ENCODE results near the gene CUTA. TPM values are rescaled to one million over a fixed set of nuclear protein-coding genes. Genes with fewer than 3 reads are reported as not detected.

CUTA gene
- total RNA-seq = 100 to 1,000 TPM; 190 to 198 TPM

DNA sequence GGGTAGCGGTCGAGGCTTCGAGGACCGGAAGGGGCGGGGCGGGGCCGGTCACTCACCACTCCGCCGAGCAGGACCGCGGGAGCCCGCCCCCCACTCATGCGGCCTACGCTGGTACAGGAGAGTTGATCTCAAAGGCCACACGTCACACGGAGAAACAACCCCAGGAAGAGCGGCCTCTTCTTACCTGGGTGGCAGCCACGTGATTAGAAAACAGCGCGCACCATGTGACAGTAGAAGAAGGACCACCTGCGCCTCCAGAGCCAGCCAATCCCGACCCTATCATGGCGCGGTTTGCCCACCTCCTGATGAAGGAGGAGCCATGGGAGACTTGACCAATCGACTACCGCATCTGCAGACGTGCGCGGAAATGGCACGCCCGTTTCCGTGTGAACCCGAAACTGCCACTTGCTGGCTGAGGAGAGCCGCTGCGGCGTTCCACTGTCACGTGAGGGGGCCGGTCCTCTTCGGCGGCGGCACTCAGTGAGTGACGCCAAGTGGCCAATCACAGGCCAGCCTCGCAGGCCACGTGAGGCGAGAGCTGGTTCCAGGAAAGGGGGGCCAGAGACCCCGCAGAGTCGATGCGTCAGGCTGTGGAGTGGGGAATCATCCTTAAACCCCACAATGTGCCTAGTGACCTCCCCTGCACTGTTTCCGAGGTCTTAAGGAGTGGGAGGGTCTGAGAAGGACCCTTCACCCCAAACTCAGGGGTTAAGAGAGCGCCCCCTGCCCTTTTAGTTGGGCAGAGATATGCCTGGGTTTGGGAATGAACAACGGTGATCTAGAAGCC, at the start of gene CUTA:
TSS of gene CUTA (minus strand) at position 205 of the 787 bp plus-strand sequence. CDS start at position 98, 107 bp downstream.
- Mint-ChIP-seq H3K27ac (peak within 1 kb of the TSS; percentile 99), H3K4me1 (ENCODE audit: low read depth) (peaks cover 56% of the 10 kb centered on the region), H3K27me3 (no peaks in the 10 kb centered on the region), H3K4me3 (peak within 1 kb of the TSS; percentile 94), H3K9me3 (no peaks in the 10 kb centered on the region), H3K36me3 (peaks cover 28% of the 10 kb centered on the region)
- intact Hi-C loops (cut with micrococcal nuclease) = loop anchor here (1.0 to 10.0 kb wide), 12 partner anchors 8 to 1223 kb away; partner anchors contain the start of genes BRD2, GPSM3, KIFC1 and PBX2
- DNase-seq = peak; percentile 100
- ChIA-PET CTCF (interaction anchor here (0.9 to 1.7 kb wide), 7 partner anchors 11 to 168 kb away, joined by 3 to 9 read pairs (median 4); no protein-coding TSS in a partner anchor), POLR2A (interaction anchor here (0.8 to 3.5 kb wide), 6 partner anchors 8 to 446 kb away, joined by 3 to 24 read pairs (median 3); partner anchors contain the start of genes KIFC1, ZBTB22 and ZBTB9)

DNA sequence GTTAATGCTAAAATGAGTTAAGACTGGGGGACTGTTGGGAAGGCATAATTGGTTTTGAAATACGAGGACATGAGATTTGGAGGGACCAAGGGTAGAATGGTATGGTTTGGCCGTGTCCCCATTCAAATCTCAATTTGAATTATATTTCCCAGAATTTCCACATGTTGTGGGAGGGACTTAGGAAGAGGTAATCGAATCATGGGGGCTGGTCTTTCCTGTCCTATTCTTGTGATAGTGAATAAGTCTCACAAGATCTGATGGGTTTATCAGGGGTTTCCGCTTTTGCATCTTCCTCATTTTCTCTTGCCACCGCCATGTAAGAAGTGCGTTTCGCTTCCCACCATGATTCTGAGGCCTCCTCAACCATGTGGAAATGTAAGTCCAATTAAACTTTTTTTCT, 49.2 kb upstream of the CUTA start:
- Mint-ChIP-seq H3K27me3 (no peaks in the 10 kb centered on the region), H3K36me3 (no peaks in the 10 kb centered on the region), H3K9me3 (no peaks in the 10 kb centered on the region), H3K4me3 (no peak overlapping the region), H3K27ac (no peak overlapping the region), H3K4me1 (ENCODE audit: low read depth) (no peaks in the 10 kb centered on the region)
- intact Hi-C loops (cut with micrococcal nuclease) = no loop called here
- no peak for DNase-seq
- ChIA-PET CTCF (interaction anchor here (1.1 kb wide), 1 partner anchor 28 kb away, joined by 4 read pairs; no protein-coding TSS in a partner anchor), POLR2A (interaction anchor here (0.6 kb wide), 1 partner anchor 81 kb away, joined by 3 read pairs; no protein-coding TSS in a partner anchor)

DNA sequence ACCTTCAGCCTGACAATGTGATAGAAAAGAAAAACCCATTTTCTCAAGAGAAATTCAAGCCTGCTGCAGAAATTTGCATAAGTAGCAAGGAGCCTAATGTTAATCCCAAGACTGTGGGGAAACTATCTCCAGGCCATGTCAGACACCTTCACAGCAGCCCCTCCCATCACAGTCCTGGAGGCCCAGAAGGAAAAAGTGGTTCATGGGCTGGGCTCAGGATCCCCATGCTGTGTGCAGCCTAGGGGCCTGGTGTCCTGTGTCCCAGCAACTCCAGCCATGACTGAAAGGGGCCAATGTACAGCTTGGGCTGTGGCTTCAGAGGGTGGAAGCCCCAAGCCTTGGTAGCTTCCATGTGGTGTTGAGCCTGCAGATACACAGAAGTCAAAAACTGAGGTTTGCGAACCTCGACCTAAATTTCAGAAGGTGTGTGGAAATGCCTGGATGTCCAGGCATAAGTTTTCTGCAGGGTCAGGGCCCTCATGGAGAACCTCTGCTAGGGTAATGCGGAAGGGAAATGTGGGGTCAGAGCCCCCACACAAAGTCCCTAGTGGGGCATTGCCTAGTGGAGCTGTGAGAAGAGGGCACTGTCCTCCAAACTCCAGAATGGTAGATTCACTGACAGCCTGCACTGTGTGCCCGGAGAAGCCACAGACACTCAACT, 48.3 kb upstream of the CUTA start:
- ChIA-PET POLR2A (interaction anchor here (0.6 kb wide), 1 partner anchor 82 kb away, joined by 3 read pairs; no protein-coding TSS in a partner anchor), CTCF (interaction anchor here (1.1 kb wide), 1 partner anchor 29 kb away, joined by 4 read pairs; no protein-coding TSS in a partner anchor)
- Mint-ChIP-seq H3K36me3 (no peaks in the 10 kb centered on the region), H3K27me3 (no peaks in the 10 kb centered on the region), H3K4me1 (ENCODE audit: low read depth) (no peaks in the 10 kb centered on the region), H3K4me3 (no peak overlapping the region), H3K27ac (no peak overlapping the region), H3K9me3 (no peaks in the 10 kb centered on the region)
- no peak for DNase-seq
- intact Hi-C loops (cut with micrococcal nuclease) = no loop called here

GRCh38 chr6:33459226-33459625, 41.3 kb upstream of the CUTA start:
- H3K27me3 Mint-ChIP-seq = no peaks in the 10 kb centered on the region
- POLR2A ChIA-PET = no interaction called here

GRCh38 chr6:33458676-33459075, 40.8 kb upstream of the CUTA start:
- no peaks in the 10 kb centered on the region for H3K9me3 Mint-ChIP-seq
- H3K4me1 Mint-ChIP-seq (ENCODE audit: low read depth) = peaks cover 25% of the 10 kb centered on the region
- DNase-seq = no peak
- no peaks in the 10 kb centered on the region for H3K27me3 Mint-ChIP-seq
- CTCF ChIA-PET = interaction anchor here (0.9 kb wide), 1 partner anchor 242 kb away, joined by 4 read pairs; no protein-coding TSS in a partner anchor
- H3K27ac Mint-ChIP-seq = no peak overlapping the region
- intact Hi-C loops (cut with micrococcal nuclease) = no loop called here
- no peak overlapping the region for H3K4me3 Mint-ChIP-seq
- POLR2A ChIA-PET = no interaction called here
- peaks cover 21% of the 10 kb centered on the region for H3K36me3 Mint-ChIP-seq

More at GRCh38 chr6:33459226-33459625, 41.3 kb upstream of the CUTA start:
- no peak overlapping the region for H3K4me3 Mint-ChIP-seq
- no peaks in the 10 kb centered on the region for H3K9me3 Mint-ChIP-seq
- H3K27ac Mint-ChIP-seq = no peak overlapping the region
- H3K4me1 Mint-ChIP-seq (ENCODE audit: low read depth) = peaks cover 24% of the 10 kb centered on the region
- peaks cover 21% of the 10 kb centered on the region for H3K36me3 Mint-ChIP-seq
- no peak for DNase-seq
- intact Hi-C loops (cut with micrococcal nuclease) = no loop called here
- CTCF ChIA-PET = interaction anchor here (0.9 kb wide), 1 partner anchor 241 kb away, joined by 4 read pairs; no protein-coding TSS in a partner anchor

- no peaks in the 10 kb centered on the region for H3K27me3 Mint-ChIP-seq
- ChIA-PET CTCF (no interaction called here), POLR2A (no interaction called here)
- no peaks in the 10 kb centered on the region for H3K9me3 Mint-ChIP-seq
- H3K36me3 Mint-ChIP-seq = peaks cover 24% of the 10 kb centered on the region
- peak overlapping the region; percentile 8 for H3K4me3 Mint-ChIP-seq
- DNase-seq = no peak
- H3K27ac Mint-ChIP-seq = no peak overlapping the region
- intact Hi-C loops (cut with micrococcal nuclease) = no loop called here
- peaks cover 34% of the 10 kb centered on the region for H3K4me1 Mint-ChIP-seq (ENCODE audit: low read depth)
Observed at GRCh38 chr6:33456156-33456555, 38.2 kb upstream of the CUTA start.

- Mint-ChIP-seq H3K4me1 (ENCODE audit: low read depth) (peaks cover 34% of the 10 kb centered on the region), H3K27me3 (no peaks in the 10 kb centered on the region), H3K9me3 (no peaks in the 10 kb centered on the region), H3K27ac (peak overlapping the region; percentile 74), H3K4me3 (peak overlapping the region; percentile 92), H3K36me3 (peaks cover 24% of the 10 kb centered on the region)
- intact Hi-C loops (cut with micrococcal nuclease) = loop anchor here (2.0 kb wide), 2 partner anchors 24 to 116 kb away; no protein-coding TSS in a partner anchor
- CTCF ChIA-PET = interaction anchor here (1.1 to 2.4 kb wide), 5 partner anchors 29 to 316 kb away, joined by 3 to 7 read pairs (median 7); no protein-coding TSS in a partner anchor
- POLR2A ChIA-PET = interaction anchor here (0.7 to 2.2 kb wide), 11 partner anchors 9 to 257 kb away, joined by 3 to 13 read pairs (median 4); partner anchors contain the start of genes CUTA, KIFC1, RPS18 and UQCC2
- no peak for DNase-seq
Observed at GRCh38 chr6:33455051-33455450, 37.1 kb upstream of the CUTA start.

DNA sequence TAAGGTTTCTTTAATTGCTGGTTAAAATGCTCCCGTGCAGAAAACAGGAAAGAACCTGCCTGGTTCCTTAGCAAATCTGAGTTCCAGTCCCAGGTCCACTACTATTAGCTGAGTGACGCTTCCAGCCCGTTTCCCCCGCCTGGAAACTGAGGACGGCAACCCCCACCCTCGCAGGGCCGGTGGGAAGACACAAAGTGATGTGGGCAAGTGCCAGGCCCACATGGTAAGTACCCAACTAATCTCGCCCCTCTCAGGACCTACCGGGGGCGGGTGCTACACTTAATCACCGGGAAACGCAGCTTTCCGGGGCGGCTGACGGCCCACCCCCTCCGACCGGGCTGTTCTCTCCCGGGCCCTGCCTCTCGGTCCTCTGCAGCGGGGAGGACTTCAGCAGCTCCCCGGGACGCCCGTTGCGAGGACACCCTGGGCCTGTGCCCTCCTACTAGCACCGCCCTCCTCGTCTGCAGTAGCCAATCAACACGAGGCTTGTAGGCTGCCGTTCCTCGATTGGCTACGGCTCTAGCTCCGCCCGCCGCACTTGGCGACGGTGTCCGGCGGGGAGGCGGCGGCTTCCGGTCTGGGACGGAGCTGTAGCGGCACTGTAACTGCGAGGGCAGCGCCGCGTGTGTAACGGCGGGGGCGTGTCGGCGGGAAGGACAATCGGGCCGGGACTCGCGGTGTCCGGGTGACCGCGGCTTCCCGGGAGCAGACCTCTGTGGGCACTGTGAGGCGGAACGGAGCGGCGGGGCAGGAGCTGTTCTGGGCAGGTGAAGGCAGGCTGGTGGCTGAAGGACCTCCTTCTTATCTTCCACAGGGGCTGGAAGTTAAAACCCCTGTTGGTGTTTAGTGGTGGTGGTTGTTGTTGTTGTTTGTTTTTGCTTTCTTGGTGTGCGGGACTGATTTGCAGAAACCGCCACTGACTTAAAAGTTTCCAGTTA, 36.4 kb upstream of the CUTA start, which contains the start of gene ZBTB9:
TSS of gene ZBTB9 (plus strand) at position 568 of the 938 bp plus-strand sequence. CDS start 525 bp downstream, outside the sequence.
- Mint-ChIP-seq H3K4me1 (ENCODE audit: low read depth) (peaks cover 34% of the 10 kb centered on the region), H3K36me3 (peaks cover 24% of the 10 kb centered on the region), H3K9me3 (no peaks in the 10 kb centered on the region), H3K27ac (peak within 1 kb of the TSS; percentile 74), H3K27me3 (no peaks in the 10 kb centered on the region), H3K4me3 (peak within 1 kb of the TSS; percentile 92)
- peak; percentile 97 for DNase-seq
- ChIA-PET POLR2A (interaction anchor here (0.7 to 2.2 kb wide), 15 partner anchors 8 to 257 kb away, joined by 3 to 13 read pairs (median 4); partner anchors contain the start of genes CUTA, KIFC1, RPS18 and UQCC2), CTCF (interaction anchor here (0.6 to 2.4 kb wide), 12 partner anchors 9 to 317 kb away, joined by 3 to 7 read pairs (median 4); partner anchors contain the start of gene ZBTB22)
- intact Hi-C loops (cut with micrococcal nuclease) = loop anchor here (1.0 to 2.0 kb wide), 4 partner anchors 23 to 125 kb away; no protein-coding TSS in a partner anchor

- POLR2A ChIA-PET = interaction anchor here (0.7 to 2.2 kb wide), 7 partner anchors 12 to 130 kb away, joined by 3 to 13 read pairs (median 6); partner anchors contain the start of gene CUTA
- Mint-ChIP-seq H3K4me1 (ENCODE audit: low read depth) (peaks cover 34% of the 10 kb centered on the region), H3K9me3 (no peaks in the 10 kb centered on the region), H3K4me3 (peak overlapping the region; percentile 92), H3K27ac (peak overlapping the region; percentile 74), H3K36me3 (peaks cover 28% of the 10 kb centered on the region), H3K27me3 (no peaks in the 10 kb centered on the region)
- DNase-seq = no peak
- CTCF ChIA-PET = interaction anchor here (0.9 to 2.4 kb wide), 8 partner anchors 8 to 257 kb away, joined by 3 to 7 read pairs (median 6); no protein-coding TSS in a partner anchor
- intact Hi-C loops (cut with micrococcal nuclease) = loop anchor here (1.0 to 2.0 kb wide), 4 partner anchors 23 to 126 kb away; no protein-coding TSS in a partner anchor
Observed at GRCh38 chr6:33453393-33454008, 35.6 kb upstream of the CUTA start.

DNA sequence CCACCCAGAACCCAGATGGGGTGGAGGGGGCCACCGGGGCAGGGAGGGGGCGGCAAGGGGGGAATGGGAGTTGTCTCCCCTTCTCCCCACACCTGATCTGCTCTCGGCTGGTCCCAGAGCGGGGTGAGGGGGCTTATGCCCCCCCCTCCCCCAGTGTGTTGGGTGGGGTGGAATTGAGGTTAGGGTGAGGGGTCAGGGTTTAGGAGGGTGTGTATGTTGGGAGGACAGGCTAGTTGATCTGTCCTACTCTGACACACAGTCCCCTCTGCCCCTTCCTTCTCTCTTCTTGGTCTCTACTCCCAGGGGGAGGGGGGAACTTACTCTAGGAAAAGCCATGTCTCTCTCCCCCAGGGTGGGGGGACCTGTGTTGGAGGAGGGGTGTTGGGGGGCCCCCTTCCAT, 34.6 kb upstream of the CUTA start:
- intact Hi-C loops (cut with micrococcal nuclease) = no loop called here
- Mint-ChIP-seq H3K27ac (no peak overlapping the region), H3K4me3 (no peak overlapping the region), H3K4me1 (ENCODE audit: low read depth) (peaks cover 34% of the 10 kb centered on the region), H3K36me3 (peaks cover 34% of the 10 kb centered on the region), H3K9me3 (no peaks in the 10 kb centered on the region), H3K27me3 (no peaks in the 10 kb centered on the region)
- ChIA-PET POLR2A (no interaction called here), CTCF (interaction anchor here (1.7 kb wide), 1 partner anchor 23 kb away, joined by 6 read pairs; no protein-coding TSS in a partner anchor)
- DNase-seq = no peak

Measured in activated CD4-positive, alpha-beta memory T cell treated with anti-CD3 and anti-CD28 coated beads for 36 hours (primary cell).